IMR-90 (cell line): ENCODE data around the gene OR52B2. TPM values are rescaled to one million over a fixed set of nuclear protein-coding genes. Genes with fewer than 3 reads are reported as not detected.

Source experiments
- ATAC-seq: fragments of 200-7000 bp; cut with Tn5 transposase; 2 replicates; pipeline ENCODE4 v1.9.1; 2020; ENCODE audit warnings: low read depth, mild to moderate bottlenecking, moderate library complexity
- BruUV-seq: library from RNA; stranded (reverse); fragments of 400-500 nt; replicated peaks from 2 replicates; lab custom pipeline; 2021; lab: Mats Ljungman, UMichigan
- CTCF ChIA-PET: fragments of 300-600 bp; formaldehyde crosslinking; extraction: SDS; loops from one replicate; lab custom pipeline; 2021; ENCODE audit warnings: antibody characterized with exemption; lab: Yijun Ruan, JAX
- POLR2A ChIA-PET: fragments of 300-600 bp; sonication (Branson Sonifier 250); formaldehyde crosslinking; loops from one replicate; lab custom pipeline; 2022; ENCODE audit warnings: antibody characterized with exemption; ENCODE audit not compliant: unreplicated experiment; lab: Charles Lee
- DNase-seq: peaks from one replicate; pipeline ENCODE4 v3.0.0; 2013
- H2AFZ ChIP-seq: replicated peaks from 2 replicates; pipeline ENCODE3; 2013; ENCODE audit warnings: low read length, mild to moderate bottlenecking; ENCODE audit not compliant: poor library complexity
- H2AK5ac ChIP-seq: 2 replicates; pipeline ENCODE4 v1.6.1; 2013; ENCODE audit warnings: low read depth, low read length, inconsistent platforms
- H2AK9ac ChIP-seq: replicated peaks from 2 replicates; pipeline ENCODE3; 2013; ENCODE audit warnings: mild to moderate bottlenecking, low read depth, low read length, moderate library complexity; ENCODE audit not compliant: poor library complexity
- H2BK120ac ChIP-seq: 2 replicates; pipeline ENCODE4 v1.6.1; 2013; ENCODE audit warnings: low read depth, low read length, inconsistent platforms
- H2BK15ac ChIP-seq: 3 replicates; pipeline ENCODE4 v1.6.1; 2013; ENCODE audit warnings: low read depth, low read length, inconsistent platforms
- H2BK20ac ChIP-seq: 2 replicates; pipeline ENCODE4 v1.6.1; 2013; ENCODE audit warnings: low read depth, mild to moderate bottlenecking, inconsistent platforms, low read length, moderate library complexity
- H2BK5ac ChIP-seq: 2 replicates; pipeline ENCODE4 v1.6.1; 2013; ENCODE audit warnings: mild to moderate bottlenecking, low read depth, low read length, inconsistent platforms; ENCODE audit not compliant: poor library complexity, severe bottlenecking
- H3K14ac ChIP-seq: replicated peaks from 2 replicates; pipeline ENCODE4 v1.6.1; 2013; ENCODE audit warnings: low read depth, low read length, inconsistent platforms
- H3K18ac ChIP-seq: 2 replicates; pipeline ENCODE4 v1.6.1; 2013; ENCODE audit warnings: low read depth, low read length, control low read depth
- H3K23ac ChIP-seq: 2 replicates; pipeline ENCODE4 v1.6.1; 2013; ENCODE audit warnings: low read depth, low read length, inconsistent platforms
- H3K27ac ChIP-seq: 2 replicates; pipeline ENCODE4 v1.5.1; 2013; ENCODE audit warnings: mild to moderate bottlenecking, control low read depth, low read length; ENCODE audit not compliant: insufficient read depth
- H3K27me3 ChIP-seq: 2 replicates; pipeline ENCODE4 v1.6.1; 2013; ENCODE audit warnings: low read length; ENCODE audit not compliant: control insufficient read depth, insufficient read depth
- H3K36me3 ChIP-seq: 2 replicates; pipeline ENCODE4 v1.6.1; 2013; ENCODE audit warnings: low read length, mixed read lengths; ENCODE audit not compliant: control insufficient read depth, insufficient read depth
- H3K4ac ChIP-seq: 2 replicates; pipeline ENCODE4 v1.6.1; 2013; ENCODE audit warnings: low read depth, low read length, inconsistent platforms
- H3K4me1 ChIP-seq: 2 replicates; pipeline ENCODE4 v1.6.1; 2013; ENCODE audit warnings: low read length, mixed read lengths; ENCODE audit not compliant: control insufficient read depth, insufficient read depth
- H3K4me2 ChIP-seq: 2 replicates; pipeline ENCODE4 v1.6.1; 2013; ENCODE audit warnings: low read depth, mild to moderate bottlenecking, control low read depth, low read length, moderate library complexity
- H3K4me3 ChIP-seq: 2 replicates; pipeline ENCODE4 v1.5.1; 2013; ENCODE audit warnings: low read depth, mild to moderate bottlenecking, control low read depth, low read length, moderate library complexity; ENCODE audit not compliant: insufficient read depth
- H3K56ac ChIP-seq: 2 replicates; pipeline ENCODE4 v1.6.1; 2013; ENCODE audit warnings: low read length, inconsistent platforms; ENCODE audit not compliant: insufficient read depth; ENCODE audit errors: extremely low read depth
- H3K79me1 ChIP-seq, 2 experiments: 2 replicates each; pipeline ENCODE4 v1.6.1; 2013; ENCODE audit warnings: low read length in 2 of 2, inconsistent platforms in 1 of 2, low read depth in 1 of 2
- H3K9ac ChIP-seq: 2 replicates; pipeline ENCODE4 v1.6.1; 2013; ENCODE audit warnings: low read depth, low read length, control low read depth
- H3K9me1 ChIP-seq: 2 replicates; pipeline ENCODE4 v1.6.1; 2013; ENCODE audit warnings: low read length, inconsistent platforms; ENCODE audit not compliant: insufficient read depth
- H3K9me3 ChIP-seq: 2 replicates; pipeline ENCODE4 v1.6.1; 2013; ENCODE audit warnings: low read length; ENCODE audit not compliant: control insufficient read depth, insufficient read depth
- H4K20me1 ChIP-seq: 2 replicates; pipeline ENCODE4 v1.6.1; 2013; ENCODE audit warnings: low read length, inconsistent platforms; ENCODE audit not compliant: insufficient read depth
- H4K5ac ChIP-seq: 2 replicates; pipeline ENCODE4 v1.6.1; 2013; ENCODE audit warnings: mild to moderate bottlenecking, low read depth, low read length, control low read depth
- H4K8ac ChIP-seq, 2 experiments: 2 replicates each; pipeline ENCODE4 v1.6.1; 2013; ENCODE audit warnings: low read depth in 2 of 2, low read length in 2 of 2, control low read depth in 1 of 2, inconsistent platforms in 1 of 2
- H4K91ac ChIP-seq: 2 replicates; pipeline ENCODE4 v1.6.1; 2013; ENCODE audit warnings: low read depth, low read length, inconsistent platforms; ENCODE audit not compliant: insufficient read depth
- BHLHE40 ChIP-seq: fragments of 150-350 bp; IDR thresholded peaks from 2 replicates; pipeline ENCODE4 v1.6.1; 2016; ENCODE audit warnings: mild to moderate bottlenecking, low read depth, low read length
- CEBPB ChIP-seq: IDR thresholded peaks from 2 replicates; pipeline ENCODE4 v1.6.1; 2012; ENCODE audit warnings: low read depth, low read length, improper control_type of control experiment
- CTCF ChIP-seq: conservative IDR thresholded peaks from 2 replicates; pipeline ENCODE4 v1.5.1; 2012; ENCODE audit warnings: mild to moderate bottlenecking, low read depth, low read length, improper control_type of control experiment
- ELK1 ChIP-seq: fragments of 150-350 bp; IDR thresholded peaks from 2 replicates; pipeline ENCODE4 v1.6.1; 2016; ENCODE audit warnings: low read depth, mild to moderate bottlenecking, low read length, moderate library complexity, borderline replicate concordance
- MAFK ChIP-seq: IDR thresholded peaks from 2 replicates; pipeline ENCODE4 v1.6.1; 2012; ENCODE audit warnings: low read depth, low read length, improper control_type of control experiment
- MAZ ChIP-seq: IDR thresholded peaks from 2 replicates; pipeline ENCODE4 v1.6.1; 2012; ENCODE audit warnings: low read depth, mild to moderate bottlenecking, low read length, improper control_type of control experiment, moderate library complexity, borderline replicate concordance
- NFE2L2 ChIP-seq: fragments of 150-350 bp; IDR thresholded peaks from 2 replicates; pipeline ENCODE4 v1.6.1; 2016; ENCODE audit warnings: low read depth, mild to moderate bottlenecking, low read length
- RAD21 ChIP-seq: IDR thresholded peaks from 2 replicates; pipeline ENCODE4 v1.6.1; 2012; ENCODE audit warnings: low read length, improper control_type of control experiment
- SMC3 ChIP-seq: fragments of 150-350 bp; IDR thresholded peaks from 2 replicates; pipeline ENCODE4 v1.6.1; 2016; ENCODE audit warnings: low read depth, mild to moderate bottlenecking, antibody characterized with exemption, low read length, moderate library complexity
- WGBS, 2 experiments: methylation state at CpG; one replicate each; pipeline versions ENCODE4 v1.1.5 to v1.1.7; 2013; ENCODE audit warnings: missing lambda C conversion rate in 2 of 2; ENCODE audit not compliant: insufficient read length in 1 of 2; ENCODE audit errors: extremely low coverage in 2 of 2; 5-methylcytosine and 5-hydroxymethylcytosine counted together
- dilution Hi-C: fragments of 300-500 bp; cut with HindIII; formaldehyde crosslinking; loops from one replicate; pipeline ENCODE4 v1.14.3; 2018; ENCODE audit warnings: low sequenced_read_pairs; ENCODE audit not compliant: unreplicated experiment
- in situ Hi-C: fragments of 300-500 bp; cut with MboI; formaldehyde crosslinking; loops from 3 replicates; pipeline ENCODE4 v1.14.3; 2019; ENCODE audit warnings: low sequenced_read_pairs, inconsistent platforms, mixed read lengths
- intact Hi-C: fragments of 100-400 bp; cut with micrococcal nuclease; formaldehyde crosslinking; loops from 2 replicates; pipeline ENCODE4 v1.10.0; 2022
- polyA plus RNA-seq, 3 experiments: library from polyadenylated mRNA; depleted of rRNA; stranded (reverse); fragments of >200 nt; gene quantifications; 2 replicates each; pipeline ENCODE4 v1.2.3, GENCODE V29; 2012; ENCODE audit warnings: low replicate concordance in 1 of 3
- total RNA-seq: library from RNA; depleted of rRNA; stranded (reverse); fragments of >200 nt; gene quantifications from 2 replicates; pipeline ENCODE4 v1.2.3, GENCODE V29; 2012

The OR52B2 gene
- total and polyA plus RNA-seq, 2 of the 4 experiments (the other 2 are of a cell fraction) = not detected

- Histone ChIP-seq H4K5ac (no peak overlapping the region), H3K9me1 (peaks cover 2% of the 10 kb centered on the region; the same call in 1 of the 2 replicates), H3K79me1 (peaks cover 8% of the 10 kb centered on the region in 2 experiments; a peak in 3 of 4 replicates), H3K9ac (no peak overlapping the region), H3K14ac (no peak overlapping the region), H2BK120ac (no peak overlapping the region), H3K4me3 (no peak overlapping the region), H4K20me1 (peaks cover 3% of the 10 kb centered on the region; the same call in 1 of the 2 replicates), H3K9me3 (no peaks in the 10 kb centered on the region), H2BK20ac (no peak overlapping the region), H2BK5ac (no peak overlapping the region), H4K91ac (no peak overlapping the region), H3K4me1 (peaks cover 13% of the 10 kb centered on the region), H3K27me3 (no peaks in the 10 kb centered on the region), H2AFZ (no peak overlapping the region), H4K8ac (no peak overlapping the region), H2AK9ac (no peak overlapping the region), H3K4ac (no peak overlapping the region), H3K4me2 (no peak overlapping the region), H3K56ac (no peak overlapping the region), H2BK15ac (no peak overlapping the region), H3K36me3 (peaks cover 49% of the 10 kb centered on the region), H3K18ac (no peak overlapping the region), H3K27ac (no peak overlapping the region), H2AK5ac (no peak overlapping the region), H3K23ac (no peak overlapping the region)
- ATAC-seq (no peak), DNase-seq (no peak)
- no TSS peak for BruUV-seq
- TF ChIP-seq NFE2L2 = no peak
- TF ChIP-seq CEBPB = no peak
- TF ChIP-seq BHLHE40 = no peak
- no peak for TF ChIP-seq MAZ
- no peak for TF ChIP-seq CTCF
- no peak for TF ChIP-seq SMC3
- no peak for TF ChIP-seq MAFK
- TF ChIP-seq ELK1 = no peak
- TF ChIP-seq RAD21 = no peak
- POLR2A ChIA-PET = no interaction called here
- dilution Hi-C loops = no loop called here
- intact Hi-C loops = no loop called here
- CTCF ChIA-PET = no interaction called here
- 100% methylated on average over 1 of the region's 10 CpGs; no CpG with 5 or more reads in 1 of the 2 experiments for WGBS, 2 experiments
- in situ Hi-C loops = no loop called here
These were observed 44.4 kb upstream of the OR52B2 start for GRCh38 chr11:6214530-6214929.
